GM12878 (cell line): ENCODE data around the gene SIN3B. TPM values are rescaled to one million over a fixed set of nuclear protein-coding genes. Genes with fewer than 3 reads are reported as not detected.
"Not testable (repeated sequence)": the region's sequence is repeated elsewhere in the genome, so short reads cannot be mapped to it uniquely, and the experiment has no call there.

Source experiments
- ATAC-seq: fragments of 200-7000 bp; cut with Tn5 transposase; 3 replicates; pipeline ENCODE4 v1.9.1; 2020; ENCODE audit warnings: mild to moderate bottlenecking, moderate library complexity
- BruUV-seq: library from RNA; stranded (reverse); fragments of 400-500 nt; replicated peaks from 2 replicates; lab custom pipeline; 2021; lab: Mats Ljungman, UMichigan
- CTCF ChIA-PET: fragments of 300-600 bp; sonication (Branson Sonifier 250); formaldehyde crosslinking; extraction: SDS; loops from one replicate; lab custom pipeline; 2021; ENCODE audit warnings: inconsistent platforms; lab: Yijun Ruan, JAX
- POLR2A ChIA-PET: fragments of 350-600 bp; formaldehyde crosslinking; extraction: SDS; loops from one replicate; lab custom pipeline; 2021; ENCODE audit warnings: inconsistent platforms; lab: Charles Lee
- RAD21 ChIA-PET: fragments of 300-600 bp; sonication (Branson Sonifier 250); formaldehyde crosslinking; loops from one replicate; lab custom pipeline; 2023; ENCODE audit warnings: antibody characterized with exemption; ENCODE audit not compliant: unreplicated experiment; lab: Charles Lee
- SMC1A ChIA-PET: fragments of 300-600 bp; sonication (Branson Sonifier 250); formaldehyde crosslinking; loops from one replicate; lab custom pipeline; 2023; ENCODE audit not compliant: unreplicated experiment, uncharacterized antibody; lab: Charles Lee
- DNase-seq: peaks from one replicate; pipeline ENCODE4 v3.0.0-alpha.2; 2011; ENCODE audit warnings: low read depth, low spot score
- FAIRE-seq: peaks from 3 replicates; lab custom pipeline; 2011; peaks lifted over from hg19 to GRCh38; lab: Jason Lieb, UNC
- H2AFZ ChIP-seq: 2 replicates; pipeline ENCODE4 v1.6.0; 2011; ENCODE audit warnings: low read depth, low read length, control low read depth; ENCODE audit not compliant: control insufficient read depth
- H3K27ac ChIP-seq: 2 replicates; pipeline ENCODE4 v1.5.1; 2011; ENCODE audit warnings: control low read depth; ENCODE audit not compliant: control insufficient read depth, insufficient read depth
- H3K27me3 ChIP-seq, 2 experiments: replicated peaks in 1 of 2; 2 replicates each; pipeline versions ENCODE4 v1.6.0 to v1.6.1; 2011; ENCODE audit warnings: low read length in 1 of 2; ENCODE audit not compliant: control insufficient read depth in 2 of 2, insufficient read depth in 2 of 2
- H3K36me3 ChIP-seq, 2 experiments: 2 replicates each; pipeline ENCODE4 v1.5.1; 2011; ENCODE audit warnings: low read length in 1 of 2; ENCODE audit not compliant: control insufficient read depth in 2 of 2, insufficient read depth in 2 of 2
- H3K4me1 ChIP-seq: 2 replicates; pipeline ENCODE4 v1.6.1; 2011; ENCODE audit warnings: mild to moderate bottlenecking, low read length, moderate library complexity, mixed read lengths; ENCODE audit not compliant: control insufficient read depth, insufficient read depth
- H3K4me2 ChIP-seq: 2 replicates; pipeline ENCODE4 v1.6.0; 2011; ENCODE audit warnings: control low read depth; ENCODE audit not compliant: control insufficient read depth, insufficient read depth
- H3K4me3 ChIP-seq: fragments of 200-600 bp; sonication (generic); 2 replicates; pipeline ENCODE4 v1.5.1; 2016
- H3K79me2 ChIP-seq: 2 replicates; pipeline ENCODE4 v1.6.0; 2011; ENCODE audit warnings: low read length; ENCODE audit not compliant: control insufficient read depth, insufficient read depth
- H3K9ac ChIP-seq: 2 replicates; pipeline ENCODE4 v1.8.0; 2011; ENCODE audit warnings: low read length, control low read depth, mixed read lengths; ENCODE audit not compliant: control insufficient read depth, insufficient read depth
- H3K9me3 ChIP-seq: replicated peaks from 3 replicates; pipeline ENCODE4 v1.5.1; 2011; ENCODE audit warnings: mild to moderate bottlenecking, low read length; ENCODE audit not compliant: control insufficient read depth, insufficient read depth
- H4K20me1 ChIP-seq: 2 replicates; pipeline ENCODE4 v1.6.0; 2011; ENCODE audit not compliant: control insufficient read depth, insufficient read depth
- BRCA1 ChIP-seq: IDR thresholded peaks from 2 replicates; pipeline ENCODE4 v1.6.1; 2011; ENCODE audit warnings: low read depth, low read length, improper control_type of control experiment
- EED ChIP-seq: sonication (generic); IDR thresholded peaks from 2 replicates; pipeline ENCODE4 v1.6.1; 2016; ENCODE audit warnings: antibody characterized with exemption, low read depth
- GATAD2B ChIP-seq: fragments of 450-650 bp; conservative IDR thresholded peaks from 2 replicates; pipeline ENCODE4 v1.6.1; 2017; ENCODE audit warnings: low read depth, mild to moderate bottlenecking, moderate library complexity
- IRF4 ChIP-seq: IDR thresholded peaks from 2 replicates; pipeline ENCODE4 v1.6.1; 2011; ENCODE audit warnings: low read depth, low read length
- MEF2B ChIP-seq: fragments of 450-650 bp; IDR thresholded peaks from 2 replicates; pipeline ENCODE4 v1.6.1; 2018; ENCODE audit warnings: mild to moderate bottlenecking, moderate library complexity; ENCODE audit not compliant: partially characterized antibody, poor library complexity, severe bottlenecking
- MTA3 ChIP-seq: IDR thresholded peaks from 2 replicates; pipeline ENCODE4 v1.6.1; 2012; ENCODE audit warnings: low read length, inconsistent platforms, borderline replicate concordance
- NR2F1 ChIP-seq: fragments of 450-650 bp; conservative IDR thresholded peaks from 2 replicates; pipeline ENCODE4 v1.6.1; 2017; ENCODE audit warnings: mild to moderate bottlenecking
- ZNF274 ChIP-seq: IDR thresholded peaks from one replicate; pipeline ENCODE4 v1.8.0; 2011; ENCODE audit not compliant: insufficient read length, insufficient read depth
- WGBS: methylation state at CpG from one replicate; pipeline ENCODE4 v1.1.6; 2016; ENCODE audit warnings: low lambda C conversion rate; ENCODE audit not compliant: insufficient replicate concordance, insufficient coverage; ENCODE audit errors: missing lambda C conversion rate; 5-methylcytosine and 5-hydroxymethylcytosine counted together
- in situ Hi-C: fragments of 300-500 bp; cut with MboI; formaldehyde crosslinking; loops from 9 replicates; pipeline ENCODE4 v1.14.3; 2018; ENCODE audit warnings: mixed read lengths
- intact Hi-C: fragments of 100-400 bp; cut with micrococcal nuclease; formaldehyde crosslinking; loops from one replicate; pipeline ENCODE4 v1.14.2; 2022; ENCODE audit not compliant: unreplicated experiment
- polyA plus RNA-seq, 11 experiments: library from polyadenylated mRNA; depleted of rRNA in 4 of 11; unstranded in 6 of 11; stranded (reverse) in 5 of 11; fragments of >200 nt; fragmentation: Nextera tagmentation in 4 of 11; fragmentation: Illumina TruSeq in 1 of 11; extraction: Ambion mirVana in 4 of 11; extraction: Trizol in 1 of 11; gene quantifications; 1 replicate in 1 of 11; 2 replicates in 10 of 11; pipeline versions ENCODE4 v1.2.1 to v1.2.3, GENCODE V29; 2011 to 2016; ENCODE audit warnings: inconsistent platforms in 2 of 11, missing spikeins in 2 of 11, low read depth in 1 of 11
- total RNA-seq, 4 experiments: library from RNA; depleted of rRNA in 3 of 4; stranded (reverse); fragments of >200 nt in 3 of 4; fragmentation: Illumina TruSeq in 1 of 4; extraction: Trizol in 1 of 4; gene quantifications; 2 replicates each; pipeline versions ENCODE4 v1.2.1 to v1.2.3, GENCODE V29; 2013 to 2021
- TF ChIP-seq, protein P1 (sequence below): fragments of 150-350 bp; IDR thresholded peaks from 2 replicates; pipeline ENCODE4 v1.6.1; 2016; ENCODE audit warnings: low read depth, low read length
- TF ChIP-seq, protein P2 (sequence below): fragments of 450-650 bp; formaldehyde crosslinking; IDR thresholded peaks from 2 replicates; pipeline ENCODE4 v1.5.0; 2022; ENCODE audit warnings: mild to moderate bottlenecking, missing genetic modification characterization
- TF ChIP-seq, protein P3 (sequence below): fragments of 450-650 bp; IDR thresholded peaks from 2 replicates; pipeline ENCODE4 v1.6.1; 2017; ENCODE audit warnings: mild to moderate bottlenecking, moderate library complexity

Gene SIN3B
- total and polyA plus RNA-seq, 10 of the 15 experiments (the other 5 are each of a cell fraction or from before 2014, with no cell fraction given), result 0.68 to 34.5 (median 15.8) TPM

DNA sequence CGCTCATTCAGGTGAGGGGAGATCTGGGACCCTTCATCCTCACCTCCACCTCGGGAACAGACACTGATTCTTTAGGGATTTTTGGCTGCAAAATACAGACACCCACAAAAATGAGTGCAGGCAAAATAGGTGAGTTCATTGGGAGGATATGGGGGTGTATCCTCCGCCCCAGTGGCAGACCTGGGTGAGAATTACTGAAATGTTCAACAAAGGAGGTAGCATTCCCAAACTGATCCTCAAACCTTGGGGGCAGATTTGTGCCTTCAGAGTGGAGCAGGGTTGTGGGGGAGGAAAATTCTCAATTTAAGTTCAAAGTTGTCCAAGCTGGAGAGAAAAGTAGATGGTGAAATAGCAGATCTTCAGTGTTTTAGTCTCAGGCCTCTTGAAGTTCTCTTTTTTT, 31.3 kb upstream of the SIN3B start (continued):
- TF ChIP-seq, protein P1, sequence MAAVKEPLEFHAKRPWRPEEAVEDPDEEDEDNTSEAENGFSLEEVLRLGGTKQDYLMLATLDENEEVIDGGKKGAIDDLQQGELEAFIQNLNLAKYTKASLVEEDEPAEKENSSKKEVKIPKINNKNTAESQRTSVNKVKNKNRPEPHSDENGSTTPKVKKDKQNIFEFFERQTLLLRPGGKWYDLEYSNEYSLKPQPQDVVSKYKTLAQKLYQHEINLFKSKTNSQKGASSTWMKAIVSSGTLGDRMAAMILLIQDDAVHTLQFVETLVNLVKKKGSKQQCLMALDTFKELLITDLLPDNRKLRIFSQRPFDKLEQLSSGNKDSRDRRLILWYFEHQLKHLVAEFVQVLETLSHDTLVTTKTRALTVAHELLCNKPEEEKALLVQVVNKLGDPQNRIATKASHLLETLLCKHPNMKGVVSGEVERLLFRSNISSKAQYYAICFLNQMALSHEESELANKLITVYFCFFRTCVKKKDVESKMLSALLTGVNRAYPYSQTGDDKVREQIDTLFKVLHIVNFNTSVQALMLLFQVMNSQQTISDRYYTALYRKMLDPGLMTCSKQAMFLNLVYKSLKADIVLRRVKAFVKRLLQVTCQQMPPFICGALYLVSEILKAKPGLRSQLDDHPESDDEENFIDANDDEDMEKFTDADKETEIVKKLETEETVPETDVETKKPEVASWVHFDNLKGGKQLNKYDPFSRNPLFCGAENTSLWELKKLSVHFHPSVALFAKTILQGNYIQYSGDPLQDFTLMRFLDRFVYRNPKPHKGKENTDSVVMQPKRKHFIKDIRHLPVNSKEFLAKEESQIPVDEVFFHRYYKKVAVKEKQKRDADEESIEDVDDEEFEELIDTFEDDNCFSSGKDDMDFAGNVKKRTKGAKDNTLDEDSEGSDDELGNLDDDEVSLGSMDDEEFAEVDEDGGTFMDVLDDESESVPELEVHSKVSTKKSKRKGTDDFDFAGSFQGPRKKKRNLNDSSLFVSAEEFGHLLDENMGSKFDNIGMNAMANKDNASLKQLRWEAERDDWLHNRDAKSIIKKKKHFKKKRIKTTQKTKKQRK, result no peak
- TF ChIP-seq, protein P2, sequence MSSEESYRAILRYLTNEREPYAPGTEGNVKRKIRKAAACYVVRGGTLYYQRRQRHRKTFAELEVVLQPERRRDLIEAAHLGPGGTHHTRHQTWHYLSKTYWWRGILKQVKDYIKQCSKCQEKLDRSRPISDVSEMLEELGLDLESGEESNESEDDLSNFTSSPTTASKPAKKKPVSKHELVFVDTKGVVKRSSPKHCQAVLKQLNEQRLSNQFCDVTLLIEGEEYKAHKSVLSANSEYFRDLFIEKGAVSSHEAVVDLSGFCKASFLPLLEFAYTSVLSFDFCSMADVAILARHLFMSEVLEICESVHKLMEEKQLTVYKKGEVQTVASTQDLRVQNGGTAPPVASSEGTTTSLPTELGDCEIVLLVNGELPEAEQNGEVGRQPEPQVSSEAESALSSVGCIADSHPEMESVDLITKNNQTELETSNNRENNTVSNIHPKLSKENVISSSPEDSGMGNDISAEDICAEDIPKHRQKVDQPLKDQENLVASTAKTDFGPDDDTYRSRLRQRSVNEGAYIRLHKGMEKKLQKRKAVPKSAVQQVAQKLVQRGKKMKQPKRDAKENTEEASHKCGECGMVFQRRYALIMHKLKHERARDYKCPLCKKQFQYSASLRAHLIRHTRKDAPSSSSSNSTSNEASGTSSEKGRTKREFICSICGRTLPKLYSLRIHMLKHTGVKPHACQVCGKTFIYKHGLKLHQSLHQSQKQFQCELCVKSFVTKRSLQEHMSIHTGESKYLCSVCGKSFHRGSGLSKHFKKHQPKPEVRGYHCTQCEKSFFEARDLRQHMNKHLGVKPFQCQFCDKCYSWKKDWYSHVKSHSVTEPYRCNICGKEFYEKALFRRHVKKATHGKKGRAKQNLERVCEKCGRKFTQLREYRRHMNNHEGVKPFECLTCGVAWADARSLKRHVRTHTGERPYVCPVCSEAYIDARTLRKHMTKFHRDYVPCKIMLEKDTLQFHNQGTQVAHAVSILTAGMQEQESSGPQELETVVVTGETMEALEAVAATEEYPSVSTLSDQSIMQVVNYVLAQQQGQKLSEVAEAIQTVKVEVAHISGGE (CRISPR knock-in tag), result no peak
- TF ChIP-seq MEF2B (no peak), ZNF274 (no peak), NR2F1 (no peak), EED (no peak), GATAD2B (no peak), MTA3 (no peak), BRCA1 (no peak), IRF4 (no peak)
- TF ChIP-seq, protein P3, sequence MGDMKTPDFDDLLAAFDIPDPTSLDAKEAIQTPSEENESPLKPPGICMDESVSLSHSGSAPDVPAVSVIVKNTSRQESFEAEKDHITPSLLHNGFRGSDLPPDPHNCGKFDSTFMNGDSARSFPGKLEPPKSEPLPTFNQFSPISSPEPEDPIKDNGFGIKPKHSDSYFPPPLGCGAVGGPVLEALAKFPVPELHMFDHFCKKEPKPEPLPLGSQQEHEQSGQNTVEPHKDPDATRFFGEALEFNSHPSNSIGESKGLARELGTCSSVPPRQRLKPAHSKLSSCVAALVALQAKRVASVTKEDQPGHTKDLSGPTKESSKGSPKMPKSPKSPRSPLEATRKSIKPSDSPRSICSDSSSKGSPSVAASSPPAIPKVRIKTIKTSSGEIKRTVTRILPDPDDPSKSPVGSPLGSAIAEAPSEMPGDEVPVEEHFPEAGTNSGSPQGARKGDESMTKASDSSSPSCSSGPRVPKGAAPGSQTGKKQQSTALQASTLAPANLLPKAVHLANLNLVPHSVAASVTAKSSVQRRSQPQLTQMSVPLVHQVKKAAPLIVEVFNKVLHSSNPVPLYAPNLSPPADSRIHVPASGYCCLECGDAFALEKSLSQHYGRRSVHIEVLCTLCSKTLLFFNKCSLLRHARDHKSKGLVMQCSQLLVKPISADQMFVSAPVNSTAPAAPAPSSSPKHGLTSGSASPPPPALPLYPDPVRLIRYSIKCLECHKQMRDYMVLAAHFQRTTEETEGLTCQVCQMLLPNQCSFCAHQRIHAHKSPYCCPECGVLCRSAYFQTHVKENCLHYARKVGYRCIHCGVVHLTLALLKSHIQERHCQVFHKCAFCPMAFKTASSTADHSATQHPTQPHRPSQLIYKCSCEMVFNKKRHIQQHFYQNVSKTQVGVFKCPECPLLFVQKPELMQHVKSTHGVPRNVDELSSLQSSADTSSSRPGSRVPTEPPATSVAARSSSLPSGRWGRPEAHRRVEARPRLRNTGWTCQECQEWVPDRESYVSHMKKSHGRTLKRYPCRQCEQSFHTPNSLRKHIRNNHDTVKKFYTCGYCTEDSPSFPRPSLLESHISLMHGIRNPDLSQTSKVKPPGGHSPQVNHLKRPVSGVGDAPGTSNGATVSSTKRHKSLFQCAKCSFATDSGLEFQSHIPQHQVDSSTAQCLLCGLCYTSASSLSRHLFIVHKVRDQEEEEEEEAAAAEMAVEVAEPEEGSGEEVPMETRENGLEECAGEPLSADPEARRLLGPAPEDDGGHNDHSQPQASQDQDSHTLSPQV, result no peak

DNA sequence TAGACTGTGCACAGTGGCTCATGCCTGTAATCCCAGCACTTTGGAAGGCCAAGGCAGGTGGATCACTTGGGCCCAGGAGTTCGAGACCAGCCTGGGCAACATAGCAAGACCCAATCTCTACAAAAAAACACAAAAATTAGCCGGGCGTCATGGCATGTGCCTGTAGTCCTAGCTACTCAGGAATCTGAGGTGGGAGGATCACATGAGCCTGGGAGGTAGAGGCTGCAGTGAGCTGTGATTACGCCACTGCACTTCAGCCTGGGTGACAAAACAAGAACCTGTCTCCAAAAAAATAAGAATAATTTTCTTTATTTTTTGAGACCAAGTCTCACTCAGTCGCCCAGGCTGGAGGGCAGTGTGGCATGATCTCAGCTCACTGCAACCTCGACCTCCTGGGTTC, 30.9 kb upstream of the SIN3B start:
- RAD21 ChIA-PET, H3K79me2 ChIP-seq, H3K9me3 ChIP-seq, H3K4me1 ChIP-seq, H3K4me3 ChIP-seq, ATAC-seq, H3K4me2 ChIP-seq, DNase-seq, H3K27ac ChIP-seq, FAIRE-seq, H2AFZ ChIP-seq, BruUV-seq, H3K36me3 ChIP-seq, intact Hi-C loops, POLR2A ChIA-PET, SMC1A ChIA-PET, in situ Hi-C loops, CTCF ChIA-PET, H3K9ac ChIP-seq, H3K27me3 ChIP-seq, H4K20me1 ChIP-seq: not testable (repeated sequence)
- 47% methylated on average over 6 of the region's 6 CpGs for WGBS
